Progenitor cell of endocrine pancreas (in vitro differentiated cells): ENCODE results near the gene ASCL2. TPM values are rescaled to one million over a fixed set of nuclear protein-coding genes. Genes with fewer than 3 reads are reported as not detected.

ENCODE experiments used
- DNase-seq: peaks from one replicate; pipeline ENCODE4 v3.0.0; 2021; ENCODE audit warnings: low spot score; ENCODE audit not compliant: unreplicated experiment
- H3K27ac Mint-ChIP-seq: 2 replicates; pipeline ENCODE4 v1.8.0; 2021; ENCODE audit warnings: mild to moderate bottlenecking, moderate library complexity, mixed read lengths
- H3K27me3 Mint-ChIP-seq: 2 replicates; pipeline ENCODE4 v1.8.0; 2021; ENCODE audit warnings: mixed read lengths
- H3K36me3 Mint-ChIP-seq: 2 replicates; pipeline ENCODE4 v1.8.0; 2022; ENCODE audit warnings: mixed read lengths; ENCODE audit not compliant: insufficient read depth
- H3K4me1 Mint-ChIP-seq: 2 replicates; pipeline ENCODE4 v1.8.0; 2021; ENCODE audit warnings: low read depth, mixed read lengths
- H3K4me3 Mint-ChIP-seq: 2 replicates; pipeline ENCODE4 v1.8.0; 2021; ENCODE audit warnings: low read depth, mild to moderate bottlenecking, moderate library complexity, mixed read lengths
- H3K9me3 Mint-ChIP-seq: 2 replicates; pipeline ENCODE4 v1.8.0; 2021; ENCODE audit warnings: low read depth, mixed read lengths
- total RNA-seq: library from RNA; stranded (reverse); gene quantifications from 2 replicates; pipeline ENCODE4 v1.2.1, GENCODE V29; 2021
- TF ChIP-seq, protein P1 (sequence below): fragments of 200-600 bp; sonication (generic); IDR thresholded peaks from one replicate; pipeline ENCODE4 v1.5.0; 2021; ENCODE audit warnings: antibody characterized with exemption, mild to moderate bottlenecking; ENCODE audit not compliant: unreplicated experiment

Gene ASCL2
- total RNA-seq, 1 donor from 2014 or later: 2.4 TPM

DNA sequence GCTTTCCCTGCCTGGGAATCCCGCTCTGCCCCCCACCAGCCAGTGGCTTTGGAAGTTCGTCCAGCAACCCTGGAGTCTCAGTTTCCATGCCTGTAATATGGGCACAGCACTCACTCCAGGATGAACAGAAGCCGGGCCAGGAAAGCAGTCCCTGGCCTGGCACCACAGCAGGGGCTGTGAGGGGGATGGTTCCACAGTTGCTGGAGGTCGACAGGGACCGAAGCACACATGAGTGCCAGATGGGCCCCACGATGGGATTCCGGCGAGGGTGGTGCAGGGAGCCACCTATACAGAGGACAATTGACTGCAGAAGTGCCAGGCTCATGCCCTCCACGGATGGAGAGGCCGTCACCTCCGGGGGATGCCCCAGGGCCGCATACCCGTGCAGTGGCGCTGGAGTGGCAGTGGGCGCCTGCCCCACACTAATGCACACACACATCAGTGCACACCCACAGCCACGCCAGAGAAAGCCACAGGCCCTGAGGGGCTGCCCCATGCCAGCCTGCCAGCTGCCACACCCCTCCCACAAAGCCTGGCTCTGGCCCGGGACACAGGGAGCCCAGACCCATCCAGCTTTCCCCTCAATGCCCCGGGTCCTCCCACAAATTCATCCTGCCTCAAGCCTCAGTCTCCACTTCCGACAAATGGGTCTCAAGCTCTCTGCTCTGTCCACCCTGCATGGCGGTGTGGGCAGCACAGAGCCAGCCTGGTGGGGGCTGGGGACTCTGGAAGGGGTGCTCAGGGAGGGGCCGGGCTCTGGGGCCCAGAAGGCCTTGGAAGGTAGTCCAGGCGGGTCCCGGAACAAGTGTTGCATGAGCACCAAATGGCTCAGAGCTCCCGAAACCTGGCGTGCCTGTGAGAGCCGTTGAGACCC is 9.7 kb downstream of the ASCL2 start:
- Mint-ChIP-seq H3K9me3 (no peaks in the 10 kb centered on the region), H3K4me1 (no peaks in the 10 kb centered on the region), H3K27ac (no peak overlapping the region), H3K4me3 (no peak overlapping the region), H3K36me3 (no peaks in the 10 kb centered on the region), H3K27me3 (peaks cover 44% of the 10 kb centered on the region)
- TF ChIP-seq, protein P1, sequence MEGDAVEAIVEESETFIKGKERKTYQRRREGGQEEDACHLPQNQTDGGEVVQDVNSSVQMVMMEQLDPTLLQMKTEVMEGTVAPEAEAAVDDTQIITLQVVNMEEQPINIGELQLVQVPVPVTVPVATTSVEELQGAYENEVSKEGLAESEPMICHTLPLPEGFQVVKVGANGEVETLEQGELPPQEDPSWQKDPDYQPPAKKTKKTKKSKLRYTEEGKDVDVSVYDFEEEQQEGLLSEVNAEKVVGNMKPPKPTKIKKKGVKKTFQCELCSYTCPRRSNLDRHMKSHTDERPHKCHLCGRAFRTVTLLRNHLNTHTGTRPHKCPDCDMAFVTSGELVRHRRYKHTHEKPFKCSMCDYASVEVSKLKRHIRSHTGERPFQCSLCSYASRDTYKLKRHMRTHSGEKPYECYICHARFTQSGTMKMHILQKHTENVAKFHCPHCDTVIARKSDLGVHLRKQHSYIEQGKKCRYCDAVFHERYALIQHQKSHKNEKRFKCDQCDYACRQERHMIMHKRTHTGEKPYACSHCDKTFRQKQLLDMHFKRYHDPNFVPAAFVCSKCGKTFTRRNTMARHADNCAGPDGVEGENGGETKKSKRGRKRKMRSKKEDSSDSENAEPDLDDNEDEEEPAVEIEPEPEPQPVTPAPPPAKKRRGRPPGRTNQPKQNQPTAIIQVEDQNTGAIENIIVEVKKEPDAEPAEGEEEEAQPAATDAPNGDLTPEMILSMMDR: no peak
- no peak for DNase-seq

DNA sequence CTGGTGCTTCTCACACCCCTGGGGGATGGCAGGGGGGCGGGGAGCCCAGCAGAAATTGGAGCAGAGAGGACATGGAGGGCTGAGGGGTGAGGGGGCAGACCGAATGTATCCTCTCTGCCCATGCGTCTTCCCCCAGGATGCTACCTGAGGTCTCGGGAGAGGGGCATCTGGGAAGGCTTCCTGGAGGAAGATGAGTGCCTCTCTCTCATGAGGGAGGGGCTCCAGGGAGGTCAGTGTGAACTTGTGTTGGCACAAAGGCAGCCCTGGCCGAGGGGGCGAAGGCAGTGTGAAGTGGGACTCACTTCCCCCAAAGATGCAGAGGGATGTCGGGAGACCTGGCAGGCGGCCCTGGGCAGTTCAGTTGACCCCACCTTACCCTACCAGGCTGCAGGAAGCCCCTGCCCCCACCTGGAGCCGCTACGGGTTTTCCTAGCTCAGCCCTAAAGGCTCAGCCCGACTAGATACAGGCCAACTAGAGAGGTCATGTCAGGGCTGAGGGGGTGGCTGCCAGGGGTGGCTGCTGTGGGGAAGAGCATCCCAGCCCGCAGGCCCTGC is 10.4 kb downstream of the ASCL2 start:
- H3K36me3 Mint-ChIP-seq: no peaks in the 10 kb centered on the region
- no peak overlapping the region for H3K4me3 Mint-ChIP-seq
- peaks cover 4% of the 10 kb centered on the region for H3K9me3 Mint-ChIP-seq
- DNase-seq: no peak
- H3K4me1 Mint-ChIP-seq: no peaks in the 10 kb centered on the region
- no peak overlapping the region for H3K27ac Mint-ChIP-seq
- peaks cover 38% of the 10 kb centered on the region for H3K27me3 Mint-ChIP-seq
- TF ChIP-seq, protein P1: no peak

DNA sequence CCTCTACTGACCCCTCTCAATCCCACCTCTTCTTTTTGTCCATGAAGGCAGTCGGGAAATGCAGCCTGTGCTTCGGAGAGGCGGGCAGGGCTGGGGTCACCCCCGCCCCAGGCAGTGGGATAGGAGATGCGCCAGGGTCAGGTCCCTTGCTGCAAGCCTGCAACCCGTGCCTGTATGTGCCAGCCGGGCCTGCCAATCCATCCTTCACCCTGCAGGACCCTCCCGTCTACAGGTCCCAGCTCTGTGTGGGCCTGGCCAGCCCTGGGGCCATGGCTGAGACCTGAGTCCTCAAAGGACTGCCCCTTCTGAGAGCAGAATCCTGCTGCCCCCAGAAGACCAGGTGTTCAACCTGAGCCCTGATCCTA is 10.9 kb downstream of the ASCL2 start:
- Mint-ChIP-seq H3K4me1 (no peaks in the 10 kb centered on the region), H3K27me3 (peaks cover 35% of the 10 kb centered on the region), H3K27ac (no peak overlapping the region), H3K4me3 (no peak overlapping the region), H3K9me3 (peaks cover 7% of the 10 kb centered on the region), H3K36me3 (no peaks in the 10 kb centered on the region)
- TF ChIP-seq, protein P1: no peak
- no peak for DNase-seq

GRCh38 chr11:2258501-2259465 is 11.6 kb downstream of the ASCL2 start:
- DNase-seq: no peak
- Mint-ChIP-seq H3K4me3 (no peak overlapping the region), H3K36me3 (no peaks in the 10 kb centered on the region), H3K9me3 (peaks cover 7% of the 10 kb centered on the region), H3K27ac (no peak overlapping the region), H3K4me1 (no peaks in the 10 kb centered on the region), H3K27me3 (peaks cover 33% of the 10 kb centered on the region)
- TF ChIP-seq, protein P1: no peak
